HepG2 (cell line): Measurements from ENCODE around the gene SOCS1. TPM values are rescaled to one million over a fixed set of nuclear protein-coding genes. Genes with fewer than 3 reads are reported as not detected.

ENCODE experiments used
- AGO1 ChIP-seq: fragments of 200-400 bp; formaldehyde crosslinking; IDR thresholded peaks from 2 replicates; pipeline ENCODE4 v1.6.1; 2017; ENCODE audit warnings: mild to moderate bottlenecking, low read depth, low read length, moderate library complexity; ENCODE audit not compliant: poor library complexity, severe bottlenecking
- BRD4 ChIP-seq: sonication (generic); formaldehyde crosslinking; IDR thresholded peaks from 2 replicates; pipeline ENCODE4 v1.4.0; 2020; ENCODE audit warnings: missing genetic modification reagents
- EEA1 ChIP-seq: sonication (generic); formaldehyde crosslinking; IDR thresholded peaks from 2 replicates; pipeline ENCODE4 v1.5.1; 2020; ENCODE audit warnings: mild to moderate bottlenecking, missing genetic modification reagents, borderline replicate concordance
- KDM1A ChIP-seq: IDR thresholded peaks from 2 replicates; pipeline ENCODE4 v1.6.1; 2016; ENCODE audit warnings: missing compliant biosample characterization
- SP1 ChIP-seq, 2 experiments: fragments of 450-650 bp in 1 of 2; sonication (generic) in 1 of 2; formaldehyde crosslinking in 1 of 2; IDR thresholded peaks; 2 replicates each; pipeline versions ENCODE4 v1.4.0 to v1.6.1; 2016 to 2020; ENCODE audit warnings: missing genetic modification reagents in 1 of 2
- ZBTB38 ChIP-seq: sonication (generic); formaldehyde crosslinking; IDR thresholded peaks from 2 replicates; pipeline ENCODE4 v1.5.1; 2020; ENCODE audit warnings: mild to moderate bottlenecking, missing genetic modification reagents
- ZFP1 ChIP-seq: IDR thresholded peaks from 2 replicates; pipeline ENCODE4 v1.6.1; 2016
- ZFP36L1 ChIP-seq: sonication (generic); formaldehyde crosslinking; IDR thresholded peaks from 2 replicates; pipeline ENCODE4 v1.8.0; 2022; ENCODE audit warnings: mild to moderate bottlenecking, missing genetic modification reagents, moderate library complexity
- ZKSCAN1 ChIP-seq: fragments of 150-350 bp; IDR thresholded peaks from 2 replicates; pipeline ENCODE4 v1.6.1; 2014; ENCODE audit warnings: low read length
- ZMAT3 ChIP-seq: sonication (generic); formaldehyde crosslinking; conservative IDR thresholded peaks from 2 replicates; pipeline ENCODE4 v1.7.0; 2021; ENCODE audit warnings: missing genetic modification reagents
- ZNF510 ChIP-seq: sonication (generic); formaldehyde crosslinking; IDR thresholded peaks from 2 replicates; pipeline ENCODE4 v1.4.0; 2020; ENCODE audit warnings: low read depth, mild to moderate bottlenecking, missing genetic modification reagents
- ZNF674 ChIP-seq: sonication (generic); formaldehyde crosslinking; IDR thresholded peaks from 2 replicates; pipeline ENCODE4 v1.5.0; 2020; ENCODE audit warnings: low read depth, mild to moderate bottlenecking, missing genetic modification reagents
- polyA plus RNA-seq, 8 experiments: library from polyadenylated mRNA; depleted of rRNA in 3 of 8; stranded (reverse) in 7 of 8; unstranded in 1 of 8; fragments of >200 nt; fragmentation: Illumina TruSeq in 4 of 8; extraction: Trizol in 4 of 8; gene quantifications; 2 replicates each; pipeline versions ENCODE4 v1.2.1 to v1.2.3, GENCODE V29; 2011 to 2016; ENCODE audit warnings: low read depth in 4 of 8, missing spikeins in 1 of 8, mixed read lengths in 1 of 8; ENCODE audit not compliant: insufficient read depth in 1 of 8
- total RNA-seq, 5 experiments: library from RNA; depleted of rRNA; stranded (reverse); fragments of >200 nt; fragmentation: Illumina TruSeq; extraction: Trizol; gene quantifications; 2 replicates each; pipeline ENCODE4 v1.2.3, GENCODE V29; 2016; ENCODE audit warnings: low read depth in 1 of 5
- TF ChIP-seq, protein P1 (sequence below): sonication (generic); formaldehyde crosslinking; IDR thresholded peaks from 2 replicates; pipeline ENCODE4 v1.9.0; 2021; ENCODE audit warnings: missing genetic modification reagents, mild to moderate bottlenecking, borderline replicate concordance
- TF ChIP-seq, protein P2 (sequence below): sonication (generic); formaldehyde crosslinking; IDR thresholded peaks from 2 replicates; pipeline ENCODE4 v1.4.0; 2020; ENCODE audit warnings: missing genetic modification reagents; ENCODE audit errors: not compliant biosample characterization
- TF ChIP-seq, protein P3 (sequence below): IDR thresholded peaks from 2 replicates; pipeline ENCODE4 v1.6.1; 2016
- TF ChIP-seq, protein P4 (sequence below): sonication (generic); formaldehyde crosslinking; IDR thresholded peaks from 2 replicates; pipeline ENCODE4 v1.5.1; 2020; ENCODE audit warnings: mild to moderate bottlenecking, missing genetic modification reagents, borderline replicate concordance
- TF ChIP-seq, protein P5 (sequence below): sonication (generic); formaldehyde crosslinking; IDR thresholded peaks from 2 replicates; pipeline ENCODE4 v1.4.0; 2020; ENCODE audit warnings: missing genetic modification reagents, borderline replicate concordance
- TF ChIP-seq, protein P6 (sequence below): sonication (generic); formaldehyde crosslinking; IDR thresholded peaks from 2 replicates; pipeline ENCODE4 v1.4.0; 2020; ENCODE audit warnings: missing genetic modification reagents

Gene SOCS1
- total and polyA plus RNA-seq, 2 of the 13 experiments (the other 11 are each of a cell fraction or from before 2014, with no cell fraction given) = 5.3 to 6.3 TPM

DNA sequence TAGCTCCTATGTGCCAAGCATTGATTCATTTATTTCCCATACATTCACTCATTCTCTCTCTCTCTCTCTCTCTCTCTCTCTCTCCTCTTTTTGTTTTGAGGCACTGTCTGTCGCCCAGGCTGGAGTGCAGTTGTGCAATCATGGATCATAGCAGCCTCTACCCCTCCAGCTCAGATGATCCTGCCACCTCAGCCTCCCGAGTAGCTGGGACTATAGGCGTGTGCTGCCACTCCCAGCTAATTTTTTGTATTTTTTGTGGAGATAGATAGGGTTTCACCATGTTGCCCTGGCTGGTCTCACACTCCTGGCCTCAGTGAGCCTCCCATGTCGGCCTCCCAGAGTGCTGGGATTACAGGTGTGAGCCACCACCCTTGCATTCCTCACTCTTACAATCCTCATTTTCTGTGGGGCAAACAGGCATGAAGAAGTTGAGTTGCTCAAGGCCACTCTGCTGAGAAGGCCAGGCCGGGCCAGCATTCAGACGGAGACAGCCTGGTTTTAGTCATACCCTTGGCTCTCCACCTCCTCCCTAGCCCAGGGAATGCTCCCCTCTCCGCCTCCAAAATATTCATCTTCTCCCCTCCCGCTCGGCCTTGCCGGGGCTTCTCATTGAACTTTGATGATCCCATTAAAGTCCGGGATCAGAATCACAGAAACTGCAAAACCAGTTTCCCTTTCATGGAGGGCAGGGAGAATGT, 21.0 kb upstream of the SOCS1 start (continued):
- TF ChIP-seq, protein P1, sequence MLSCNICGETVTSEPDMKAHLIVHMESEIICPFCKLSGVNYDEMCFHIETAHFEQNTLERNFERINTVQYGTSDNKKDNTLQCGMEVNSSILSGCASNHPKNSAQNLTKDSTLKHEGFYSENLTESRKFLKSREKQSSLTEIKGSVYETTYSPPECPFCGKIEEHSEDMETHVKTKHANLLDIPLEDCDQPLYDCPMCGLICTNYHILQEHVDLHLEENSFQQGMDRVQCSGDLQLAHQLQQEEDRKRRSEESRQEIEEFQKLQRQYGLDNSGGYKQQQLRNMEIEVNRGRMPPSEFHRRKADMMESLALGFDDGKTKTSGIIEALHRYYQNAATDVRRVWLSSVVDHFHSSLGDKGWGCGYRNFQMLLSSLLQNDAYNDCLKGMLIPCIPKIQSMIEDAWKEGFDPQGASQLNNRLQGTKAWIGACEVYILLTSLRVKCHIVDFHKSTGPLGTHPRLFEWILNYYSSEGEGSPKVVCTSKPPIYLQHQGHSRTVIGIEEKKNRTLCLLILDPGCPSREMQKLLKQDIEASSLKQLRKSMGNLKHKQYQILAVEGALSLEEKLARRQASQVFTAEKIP (CRISPR knock-in tag) = no peak
- TF ChIP-seq, protein P2, sequence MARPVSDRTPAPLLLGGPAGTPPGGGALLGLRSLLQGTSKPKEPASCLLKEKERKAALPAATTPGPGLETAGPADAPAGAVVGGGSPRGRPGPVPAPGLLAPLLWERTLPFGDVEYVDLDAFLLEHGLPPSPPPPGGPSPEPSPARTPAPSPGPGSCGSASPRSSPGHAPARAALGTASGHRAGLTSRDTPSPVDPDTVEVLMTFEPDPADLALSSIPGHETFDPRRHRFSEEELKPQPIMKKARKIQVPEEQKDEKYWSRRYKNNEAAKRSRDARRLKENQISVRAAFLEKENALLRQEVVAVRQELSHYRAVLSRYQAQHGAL (CRISPR knock-in tag) = no peak
- TF ChIP-seq, protein P3, sequence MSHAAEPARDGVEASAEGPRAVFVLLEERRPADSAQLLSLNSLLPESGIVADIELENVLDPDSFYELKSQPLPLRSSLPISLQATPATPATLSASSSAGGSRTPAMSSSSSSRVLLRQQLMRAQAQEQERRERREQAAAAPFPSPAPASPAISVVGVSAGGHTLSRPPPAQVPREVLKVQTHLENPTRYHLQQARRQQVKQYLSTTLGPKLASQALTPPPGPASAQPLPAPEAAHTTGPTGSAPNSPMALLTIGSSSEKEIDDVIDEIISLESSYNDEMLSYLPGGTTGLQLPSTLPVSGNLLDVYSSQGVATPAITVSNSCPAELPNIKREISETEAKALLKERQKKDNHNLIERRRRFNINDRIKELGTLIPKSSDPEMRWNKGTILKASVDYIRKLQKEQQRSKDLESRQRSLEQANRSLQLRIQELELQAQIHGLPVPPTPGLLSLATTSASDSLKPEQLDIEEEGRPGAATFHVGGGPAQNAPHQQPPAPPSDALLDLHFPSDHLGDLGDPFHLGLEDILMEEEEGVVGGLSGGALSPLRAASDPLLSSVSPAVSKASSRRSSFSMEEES (CRISPR knock-in tag) = 0 out of 2 replicates have a peak, but pooled peaks have one; percentile 34
- TF ChIP-seq ZMAT3 (CRISPR knock-in tag) = no peak
- no peak for TF ChIP-seq AGO1
- 0 out of 2 replicates have a peak, but pooled peaks have one; percentile 30 for TF ChIP-seq ZNF510
- TF ChIP-seq BRD4 = peak; percentile 52; the same call in 1 of the 2 replicates
- TF ChIP-seq KDM1A = no peak
- no peak for TF ChIP-seq ZNF674 (CRISPR knock-in tag)
- TF ChIP-seq ZFP1 (CRISPR knock-in tag) = no peak
- 0 out of 2 replicates have a peak, but pooled peaks have one; percentile 40 for TF ChIP-seq ZBTB38
- TF ChIP-seq, protein P4, sequence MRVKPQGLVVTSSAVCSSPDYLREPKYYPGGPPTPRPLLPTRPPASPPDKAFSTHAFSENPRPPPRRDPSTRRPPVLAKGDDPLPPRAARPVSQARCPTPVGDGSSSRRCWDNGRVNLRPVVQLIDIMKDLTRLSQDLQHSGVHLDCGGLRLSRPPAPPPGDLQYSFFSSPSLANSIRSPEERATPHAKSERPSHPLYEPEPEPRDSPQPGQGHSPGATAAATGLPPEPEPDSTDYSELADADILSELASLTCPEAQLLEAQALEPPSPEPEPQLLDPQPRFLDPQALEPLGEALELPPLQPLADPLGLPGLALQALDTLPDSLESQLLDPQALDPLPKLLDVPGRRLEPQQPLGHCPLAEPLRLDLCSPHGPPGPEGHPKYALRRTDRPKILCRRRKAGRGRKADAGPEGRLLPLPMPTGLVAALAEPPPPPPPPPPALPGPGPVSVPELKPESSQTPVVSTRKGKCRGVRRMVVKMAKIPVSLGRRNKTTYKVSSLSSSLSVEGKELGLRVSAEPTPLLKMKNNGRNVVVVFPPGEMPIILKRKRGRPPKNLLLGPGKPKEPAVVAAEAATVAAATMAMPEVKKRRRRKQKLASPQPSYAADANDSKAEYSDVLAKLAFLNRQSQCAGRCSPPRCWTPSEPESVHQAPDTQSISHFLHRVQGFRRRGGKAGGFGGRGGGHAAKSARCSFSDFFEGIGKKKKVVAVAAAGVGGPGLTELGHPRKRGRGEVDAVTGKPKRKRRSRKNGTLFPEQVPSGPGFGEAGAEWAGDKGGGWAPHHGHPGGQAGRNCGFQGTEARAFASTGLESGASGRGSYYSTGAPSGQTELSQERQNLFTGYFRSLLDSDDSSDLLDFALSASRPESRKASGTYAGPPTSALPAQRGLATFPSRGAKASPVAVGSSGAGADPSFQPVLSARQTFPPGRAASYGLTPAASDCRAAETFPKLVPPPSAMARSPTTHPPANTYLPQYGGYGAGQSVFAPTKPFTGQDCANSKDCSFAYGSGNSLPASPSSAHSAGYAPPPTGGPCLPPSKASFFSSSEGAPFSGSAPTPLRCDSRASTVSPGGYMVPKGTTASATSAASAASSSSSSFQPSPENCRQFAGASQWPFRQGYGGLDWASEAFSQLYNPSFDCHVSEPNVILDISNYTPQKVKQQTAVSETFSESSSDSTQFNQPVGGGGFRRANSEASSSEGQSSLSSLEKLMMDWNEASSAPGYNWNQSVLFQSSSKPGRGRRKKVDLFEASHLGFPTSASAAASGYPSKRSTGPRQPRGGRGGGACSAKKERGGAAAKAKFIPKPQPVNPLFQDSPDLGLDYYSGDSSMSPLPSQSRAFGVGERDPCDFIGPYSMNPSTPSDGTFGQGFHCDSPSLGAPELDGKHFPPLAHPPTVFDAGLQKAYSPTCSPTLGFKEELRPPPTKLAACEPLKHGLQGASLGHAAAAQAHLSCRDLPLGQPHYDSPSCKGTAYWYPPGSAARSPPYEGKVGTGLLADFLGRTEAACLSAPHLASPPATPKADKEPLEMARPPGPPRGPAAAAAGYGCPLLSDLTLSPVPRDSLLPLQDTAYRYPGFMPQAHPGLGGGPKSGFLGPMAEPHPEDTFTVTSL (CRISPR knock-in tag) = 0 out of 2 replicates have a peak, but pooled peaks have one; percentile 50
- no peak for TF ChIP-seq ZKSCAN1
- TF ChIP-seq, protein P5, sequence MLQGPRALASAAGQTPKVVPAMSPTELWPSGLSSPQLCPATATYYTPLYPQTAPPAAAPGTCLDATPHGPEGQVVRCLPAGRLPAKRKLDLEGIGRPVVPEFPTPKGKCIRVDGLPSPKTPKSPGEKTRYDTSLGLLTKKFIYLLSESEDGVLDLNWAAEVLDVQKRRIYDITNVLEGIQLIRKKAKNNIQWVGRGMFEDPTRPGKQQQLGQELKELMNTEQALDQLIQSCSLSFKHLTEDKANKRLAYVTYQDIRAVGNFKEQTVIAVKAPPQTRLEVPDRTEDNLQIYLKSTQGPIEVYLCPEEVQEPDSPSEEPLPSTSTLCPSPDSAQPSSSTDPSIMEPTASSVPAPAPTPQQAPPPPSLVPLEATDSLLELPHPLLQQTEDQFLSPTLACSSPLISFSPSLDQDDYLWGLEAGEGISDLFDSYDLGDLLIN = no peak
- TF ChIP-seq ZFP36L1 (CRISPR knock-in tag) = no peak
- no peak for TF ChIP-seq EEA1 (CRISPR knock-in tag)
- TF ChIP-seq SP1 (IDR thresholded peaks at IDR 0.05) = no peak
- no peak for TF ChIP-seq SP1 (CRISPR knock-in tag; IDR thresholded peaks at IDR 0.05)
- TF ChIP-seq, protein P6, sequence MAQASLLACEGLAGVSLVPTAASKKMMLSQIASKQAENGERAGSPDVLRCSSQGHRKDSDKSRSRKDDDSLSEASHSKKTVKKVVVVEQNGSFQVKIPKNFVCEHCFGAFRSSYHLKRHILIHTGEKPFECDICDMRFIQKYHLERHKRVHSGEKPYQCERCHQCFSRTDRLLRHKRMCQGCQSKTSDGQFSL (CRISPR knock-in tag) = no peak
